Trophoblast cell (in vitro differentiated cells and primary cell): ENCODE results near the gene CSRNP2.

ENCODE experiments used
- DNase-seq, 2 donors: peaks; one replicate each; pipeline ENCODE4 v3.0.0-alpha.2; 2016
- H2AFZ ChIP-seq: 2 replicates; pipeline ENCODE4 v1.6.1; 2013; ENCODE audit warnings: low read length, moderate library complexity, mild to moderate bottlenecking; ENCODE audit not compliant: insufficient read depth, poor library complexity
- H2AK5ac ChIP-seq: 2 replicates; pipeline ENCODE4 v1.6.1; 2013; ENCODE audit warnings: mild to moderate bottlenecking, low read length
- H2BK120ac ChIP-seq: 2 replicates; pipeline ENCODE4 v1.6.1; 2013; ENCODE audit warnings: low read length, mild to moderate bottlenecking, moderate library complexity; ENCODE audit not compliant: insufficient read depth, poor library complexity
- H2BK12ac ChIP-seq: 2 replicates; pipeline ENCODE4 v1.6.1; 2013; ENCODE audit warnings: mild to moderate bottlenecking, low read length, moderate library complexity
- H2BK5ac ChIP-seq: 2 replicates; pipeline ENCODE4 v1.6.1; 2013; ENCODE audit warnings: low read length, low read depth, moderate library complexity, mild to moderate bottlenecking; ENCODE audit not compliant: poor library complexity
- H3K14ac ChIP-seq: 2 replicates; pipeline ENCODE4 v1.6.1; 2013; ENCODE audit warnings: mild to moderate bottlenecking, low read length
- H3K18ac ChIP-seq: 2 replicates; pipeline ENCODE4 v1.6.1; 2013; ENCODE audit warnings: mild to moderate bottlenecking, low read length
- H3K23ac ChIP-seq: 2 replicates; pipeline ENCODE4 v1.6.1; 2013; ENCODE audit warnings: low read length
- H3K27ac ChIP-seq: 2 replicates; pipeline ENCODE4 v1.5.1; 2013; ENCODE audit warnings: low read depth, mild to moderate bottlenecking, inconsistent platforms, low read length, moderate library complexity
- H3K27me3 ChIP-seq: 2 replicates; pipeline ENCODE4 v1.6.1; 2013; ENCODE audit warnings: inconsistent platforms, mild to moderate bottlenecking, low read length, moderate library complexity; ENCODE audit not compliant: insufficient read depth
- H3K36me3 ChIP-seq, 2 experiments: 1 replicate in 1 of 2; 2 replicates in 1 of 2; pipeline ENCODE4 v1.6.1; 2013; ENCODE audit warnings: low read length in 2 of 2, mild to moderate bottlenecking in 2 of 2, moderate library complexity in 1 of 2; ENCODE audit not compliant: insufficient read depth in 2 of 2, control insufficient read depth in 1 of 2
- H3K4ac ChIP-seq: 2 replicates; pipeline ENCODE4 v1.6.1; 2013; ENCODE audit warnings: low read depth, mild to moderate bottlenecking, low read length, moderate library complexity
- H3K4me1 ChIP-seq, 2 experiments: 1 replicate in 1 of 2; 2 replicates in 1 of 2; pipeline ENCODE4 v1.6.1; 2013; ENCODE audit warnings: low read length in 2 of 2, mild to moderate bottlenecking in 2 of 2, moderate library complexity in 1 of 2; ENCODE audit not compliant: insufficient read depth in 2 of 2, control insufficient read depth in 1 of 2
- H3K4me2 ChIP-seq: 2 replicates; pipeline ENCODE4 v1.6.1; 2013; ENCODE audit warnings: inconsistent platforms, mild to moderate bottlenecking, low read length, moderate library complexity
- H3K4me3 ChIP-seq: 2 replicates; pipeline ENCODE4 v1.5.1; 2013; ENCODE audit warnings: mild to moderate bottlenecking, low read depth, low read length, inconsistent platforms
- H3K79me1 ChIP-seq: one replicate; pipeline ENCODE4 v1.6.1; 2013; ENCODE audit warnings: low read length
- H3K79me2 ChIP-seq: 2 replicates; pipeline ENCODE4 v1.6.1; 2013; ENCODE audit warnings: low read length, mild to moderate bottlenecking; ENCODE audit not compliant: control insufficient read depth, insufficient read depth, poor library complexity
- H3K9ac ChIP-seq: 2 replicates; pipeline ENCODE4 v1.6.1; 2013; ENCODE audit warnings: mild to moderate bottlenecking, low read length
- H3K9me3 ChIP-seq: 2 replicates; pipeline ENCODE4 v1.6.1; 2013; ENCODE audit warnings: low read depth, mild to moderate bottlenecking, control low read depth, inconsistent platforms, low read length; ENCODE audit not compliant: insufficient read depth
- H4K12ac ChIP-seq: 2 replicates; pipeline ENCODE4 v1.6.1; 2013; ENCODE audit warnings: low read depth, mild to moderate bottlenecking, low read length, moderate library complexity
- H4K8ac ChIP-seq: 2 replicates; pipeline ENCODE4 v1.6.1; 2013; ENCODE audit warnings: low read depth, mild to moderate bottlenecking, low read length, moderate library complexity
- H4K91ac ChIP-seq: one replicate; pipeline ENCODE4 v1.6.1; 2013; ENCODE audit warnings: low read depth, mild to moderate bottlenecking, low read length, moderate library complexity
- WGBS: extraction: QIAGEN DNeasy Blood & Tissue Kit; methylation state at CpG from one replicate; pipeline ENCODE4 v1.1.7; 2013; ENCODE audit warnings: missing lambda C conversion rate; ENCODE audit not compliant: insufficient read length, insufficient coverage; ENCODE audit errors: extremely low coverage; 5-methylcytosine and 5-hydroxymethylcytosine counted together

Gene CSRNP2

DNA sequence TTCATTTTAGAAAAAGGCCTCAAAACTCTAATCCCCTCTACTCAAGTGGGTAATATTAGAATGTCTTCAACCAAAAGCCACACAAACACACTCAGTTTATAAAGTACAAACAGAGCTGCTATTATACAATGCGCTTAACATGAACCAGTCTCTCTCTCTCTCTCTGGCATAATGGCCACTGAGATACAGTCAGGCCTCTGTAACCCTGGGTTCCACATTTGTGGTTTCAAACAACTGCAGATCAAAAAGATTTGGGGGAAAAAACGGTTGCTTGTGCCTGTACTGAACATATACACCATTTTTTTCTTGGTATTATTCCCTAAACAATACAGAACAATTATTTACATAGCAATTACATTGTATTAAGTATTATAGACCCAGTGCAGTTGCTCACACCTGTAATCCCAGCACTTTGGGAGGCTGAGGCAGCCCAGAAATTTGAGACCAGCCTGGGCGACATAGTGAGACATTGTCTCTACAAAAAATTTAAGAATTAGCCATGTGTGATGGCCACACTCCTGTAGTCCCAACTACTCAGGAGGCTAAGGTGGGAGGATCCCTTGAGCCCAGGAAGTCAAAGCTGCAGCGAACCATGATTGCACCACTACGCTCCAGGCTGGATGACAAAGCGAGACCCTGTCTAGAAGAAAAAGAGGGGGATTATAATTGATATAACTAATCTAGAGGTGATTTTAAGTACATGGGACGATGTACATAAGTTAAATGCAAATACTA, 62.8 kb downstream of the CSRNP2 start:
- H2BK120ac ChIP-seq, result no peak overlapping the region
- H3K9ac ChIP-seq, result no peak overlapping the region
- no peak overlapping the region for H3K23ac ChIP-seq
- no peak overlapping the region for H2AFZ ChIP-seq
- no peaks in the 10 kb centered on the region for H3K27me3 ChIP-seq
- no peak overlapping the region for H3K14ac ChIP-seq
- no peak overlapping the region for H3K4me3 ChIP-seq
- peaks cover 0 to 2% of the 10 kb centered on the region in 2 experiments for H3K36me3 ChIP-seq
- H2BK5ac ChIP-seq, result no peak overlapping the region
- no peak overlapping the region for H3K18ac ChIP-seq
- H3K4ac ChIP-seq, result peak overlapping the region; percentile 47
- no peaks in the 10 kb centered on the region for H3K9me3 ChIP-seq
- no peak for DNase-seq
- H2BK12ac ChIP-seq, result no peak overlapping the region
- H2AK5ac ChIP-seq, result no peak overlapping the region
- no peak overlapping the region for H4K91ac ChIP-seq
- peaks cover 7% of the 10 kb centered on the region for H3K79me1 ChIP-seq
- H3K79me2 ChIP-seq, result peaks cover 7% of the 10 kb centered on the region
- H3K4me1 ChIP-seq, result peaks cover 4 to 5% of the 10 kb centered on the region in 2 experiments
- H4K8ac ChIP-seq, result no peak overlapping the region
- H4K12ac ChIP-seq, result no peak overlapping the region
- H3K4me2 ChIP-seq, result no peak overlapping the region
- H3K27ac ChIP-seq, result no peak overlapping the region
- WGBS, result no CpG with 5 or more reads among the region's 7 CpGs

DNA sequence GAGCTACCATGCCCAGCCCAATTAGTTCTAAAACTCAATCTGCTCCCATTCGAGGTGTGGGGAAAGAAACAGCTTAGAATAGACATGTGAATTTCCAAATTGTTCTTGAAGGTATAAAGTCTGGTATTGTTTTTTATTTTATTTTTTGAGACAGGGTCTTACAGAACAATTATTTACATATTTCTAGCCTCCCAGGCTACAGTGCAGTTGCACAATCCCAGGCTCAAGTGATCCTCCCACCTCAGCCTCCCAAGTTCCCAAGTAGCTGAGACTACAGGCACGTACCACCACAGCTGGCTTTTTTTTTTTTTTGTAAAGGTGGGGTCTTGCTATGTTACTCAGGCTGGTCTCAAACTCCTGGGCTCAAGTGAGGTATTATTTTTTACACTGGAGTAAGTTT, 63.5 kb downstream of the CSRNP2 start:
- Histone ChIP-seq H3K18ac (no peak overlapping the region), H3K79me1 (peaks cover 3% of the 10 kb centered on the region), H2BK12ac (no peak overlapping the region), H3K27me3 (no peaks in the 10 kb centered on the region), H3K4me1 (peaks cover 4 to 5% of the 10 kb centered on the region in 2 experiments), H3K4me2 (no peak overlapping the region), H2AK5ac (no peak overlapping the region), H3K4me3 (no peak overlapping the region), H3K9ac (no peak overlapping the region), H2BK120ac (no peak overlapping the region), H4K91ac (no peak overlapping the region), H3K14ac (no peak overlapping the region), H3K79me2 (peaks cover 7% of the 10 kb centered on the region), H3K9me3 (no peaks in the 10 kb centered on the region), H4K12ac (no peak overlapping the region), H3K23ac (no peak overlapping the region), H2AFZ (no peak overlapping the region), H2BK5ac (no peak overlapping the region), H3K36me3 (peaks cover 0 to 2% of the 10 kb centered on the region in 2 experiments), H3K4ac (peak overlapping the region; percentile 75), H3K27ac (no peak overlapping the region), H4K8ac (no peak overlapping the region)
- no peak for DNase-seq
- no CpG with 5 or more reads among the region's 2 CpGs for WGBS

DNA sequence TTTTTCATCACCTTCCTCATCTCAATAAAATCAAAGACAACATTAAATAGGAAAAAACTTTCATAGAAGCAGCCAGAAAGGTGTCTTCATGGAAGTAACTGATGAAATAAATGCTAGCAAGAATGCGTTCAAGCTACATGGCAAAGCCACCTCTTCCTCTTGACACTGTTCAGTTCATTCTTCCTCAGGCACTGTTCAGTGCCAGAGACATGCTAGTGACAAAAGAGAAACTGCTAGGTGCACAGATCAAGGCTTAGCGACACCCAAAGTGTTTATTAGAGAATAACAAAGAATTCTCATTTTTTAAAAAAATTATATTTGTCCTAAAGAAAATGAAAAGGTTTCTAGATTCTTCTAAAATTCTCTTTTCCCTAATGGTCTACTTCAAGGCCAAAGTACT, 64.4 kb downstream of the CSRNP2 start:
- H2AFZ ChIP-seq, result no peak overlapping the region
- H3K4me3 ChIP-seq, result no peak overlapping the region
- H3K9ac ChIP-seq, result no peak overlapping the region
- no peak overlapping the region for H2AK5ac ChIP-seq
- H3K9me3 ChIP-seq, result no peaks in the 10 kb centered on the region
- peaks cover 4% of the 10 kb centered on the region for H3K79me2 ChIP-seq
- no peak overlapping the region for H4K91ac ChIP-seq
- H2BK12ac ChIP-seq, result no peak overlapping the region
- no peak overlapping the region for H2BK120ac ChIP-seq
- H3K4me1 ChIP-seq, result no peaks in the 10 kb centered on the region
- H3K14ac ChIP-seq, result no peak overlapping the region
- no peak overlapping the region for H4K8ac ChIP-seq
- no peak for DNase-seq
- peaks cover 0 to 2% of the 10 kb centered on the region in 2 experiments for H3K36me3 ChIP-seq
- H3K27ac ChIP-seq, result no peak overlapping the region
- no peaks in the 10 kb centered on the region for H3K79me1 ChIP-seq
- H4K12ac ChIP-seq, result no peak overlapping the region
- H2BK5ac ChIP-seq, result no peak overlapping the region
- no peak overlapping the region for H3K4ac ChIP-seq
- no peak overlapping the region for H3K18ac ChIP-seq
- H3K23ac ChIP-seq, result no peak overlapping the region
- no peak overlapping the region for H3K4me2 ChIP-seq
- WGBS, result no CpG with 5 or more reads among the region's 2 CpGs
- H3K27me3 ChIP-seq, result no peaks in the 10 kb centered on the region

DNA sequence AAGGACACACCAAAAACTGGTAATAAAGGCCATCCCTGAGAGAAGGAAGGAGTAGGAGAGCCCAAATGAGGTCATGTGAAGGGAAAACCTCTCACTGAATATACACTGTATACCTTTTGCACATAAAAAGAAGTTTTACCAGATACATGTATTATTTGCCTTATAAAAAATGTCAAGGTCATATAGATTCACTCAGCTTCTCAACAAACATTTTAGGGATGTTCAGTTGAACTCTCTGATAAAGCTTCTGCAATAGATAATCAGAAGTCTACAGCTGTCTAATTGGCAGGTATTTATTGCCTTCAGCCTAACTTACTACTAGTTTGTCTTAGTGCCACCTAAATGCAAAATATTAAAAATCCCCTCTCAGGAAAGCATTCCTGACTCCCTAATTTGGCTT, 65.9 kb downstream of the CSRNP2 start:
- no peak for DNase-seq
- Histone ChIP-seq H3K27me3 (no peaks in the 10 kb centered on the region), H4K8ac (no peak overlapping the region), H2BK5ac (no peak overlapping the region), H3K4me3 (no peak overlapping the region), H3K27ac (no peak overlapping the region), H3K23ac (no peak overlapping the region), H3K18ac (no peak overlapping the region), H2BK120ac (no peak overlapping the region), H3K4ac (no peak overlapping the region), H3K79me2 (peaks cover 4% of the 10 kb centered on the region), H3K9ac (no peak overlapping the region), H3K4me1 (no peaks in the 10 kb centered on the region), H4K12ac (no peak overlapping the region), H2BK12ac (no peak overlapping the region), H3K36me3 (peaks cover 0 to 2% of the 10 kb centered on the region in 2 experiments), H3K14ac (no peak overlapping the region), H2AFZ (no peak overlapping the region), H4K91ac (no peak overlapping the region), H3K4me2 (no peak overlapping the region), H3K9me3 (no peaks in the 10 kb centered on the region), H2AK5ac (no peak overlapping the region), H3K79me1 (no peaks in the 10 kb centered on the region)
